ENCODE data around the gene DELE1.
A peak's percentile ranks its signal among the peaks of the same experiment; 100 is the strongest.

The DELE1 gene

DNA sequence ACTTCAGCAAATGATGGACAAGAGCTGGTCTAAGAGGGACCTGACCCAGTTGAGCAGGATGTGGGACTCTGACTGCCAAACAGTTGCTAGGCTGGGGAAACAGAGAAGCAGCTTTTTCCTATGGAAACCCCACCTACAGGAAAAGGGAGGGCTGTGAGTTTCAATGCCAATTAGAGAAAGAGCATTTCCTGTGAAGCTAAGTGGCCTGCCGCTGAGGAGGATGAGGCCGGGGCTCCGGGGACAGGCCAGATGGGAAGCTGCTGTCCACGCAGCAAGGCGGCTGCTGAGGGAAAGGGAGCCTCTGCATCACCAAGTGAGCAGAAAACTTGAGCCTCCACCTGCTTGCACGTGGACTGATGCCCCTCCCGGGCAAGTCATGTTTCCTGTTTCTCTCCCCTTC is 34.4 kb downstream of the DELE1 start, which contains the start of gene PCDH12:
TSS of gene PCDH12 (minus strand) at position 90 of the 400 bp plus-strand sequence. CDS start 351 bp downstream, outside the sequence.
- TF ChIP-seq, protein P1, sequence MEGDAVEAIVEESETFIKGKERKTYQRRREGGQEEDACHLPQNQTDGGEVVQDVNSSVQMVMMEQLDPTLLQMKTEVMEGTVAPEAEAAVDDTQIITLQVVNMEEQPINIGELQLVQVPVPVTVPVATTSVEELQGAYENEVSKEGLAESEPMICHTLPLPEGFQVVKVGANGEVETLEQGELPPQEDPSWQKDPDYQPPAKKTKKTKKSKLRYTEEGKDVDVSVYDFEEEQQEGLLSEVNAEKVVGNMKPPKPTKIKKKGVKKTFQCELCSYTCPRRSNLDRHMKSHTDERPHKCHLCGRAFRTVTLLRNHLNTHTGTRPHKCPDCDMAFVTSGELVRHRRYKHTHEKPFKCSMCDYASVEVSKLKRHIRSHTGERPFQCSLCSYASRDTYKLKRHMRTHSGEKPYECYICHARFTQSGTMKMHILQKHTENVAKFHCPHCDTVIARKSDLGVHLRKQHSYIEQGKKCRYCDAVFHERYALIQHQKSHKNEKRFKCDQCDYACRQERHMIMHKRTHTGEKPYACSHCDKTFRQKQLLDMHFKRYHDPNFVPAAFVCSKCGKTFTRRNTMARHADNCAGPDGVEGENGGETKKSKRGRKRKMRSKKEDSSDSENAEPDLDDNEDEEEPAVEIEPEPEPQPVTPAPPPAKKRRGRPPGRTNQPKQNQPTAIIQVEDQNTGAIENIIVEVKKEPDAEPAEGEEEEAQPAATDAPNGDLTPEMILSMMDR (IDR thresholded peaks at IDR 0.05; ENCODE audit: borderline replicate concordance, extremely low read depth, low read length, poor library complexity, severe bottlenecking), result no peak
- TF ChIP-seq EZH2 (IDR thresholded peaks at IDR 0.05; ENCODE audit: borderline replicate concordance, low read depth, low read length, severe bottlenecking), result no peak
- Histone ChIP-seq H3K79me2 (ENCODE audit: insufficient read depth, low read length) (no peaks in the 10 kb centered on the region), H2AFZ (ENCODE audit: low read depth, low read length) (peak within 1 kb of the TSS; percentile 63), H4K20me1 (ENCODE audit: insufficient read depth, low read length) (no peaks in the 10 kb centered on the region), H3K9me3 (ENCODE audit: insufficient read depth, low read length, severe bottlenecking) (no peaks in the 10 kb centered on the region), H3K4me1 (ENCODE audit: insufficient read depth, low read length) (peaks cover 42% of the 10 kb centered on the region), H3K36me3 (ENCODE audit: insufficient read depth, low read length) (no peaks in the 10 kb centered on the region), H3K4me3 (ENCODE audit: low read depth in 1 of 2, low read length in 2 of 2) (peak within 1 kb of the TSS in 1 of 2 experiments; percentile 45; a peak in 2 of 4 replicates), H3K9ac (ENCODE audit: low read depth, low read length) (peak within 1 kb of the TSS; percentile 38), H3K27me3 (ENCODE audit: insufficient read depth, low read length, poor library complexity) (no peaks in the 10 kb centered on the region), H3K4me2 (ENCODE audit: insufficient read depth, low read length) (peak within 1 kb of the TSS; percentile 46), H3K27ac (ENCODE audit: low read length) (peak within 1 kb of the TSS; percentile 68)
- DNase-seq (peak; percentile 57), ATAC-seq (ENCODE audit: insufficient read depth, low read depth) (peak; percentile 55)

DNA sequence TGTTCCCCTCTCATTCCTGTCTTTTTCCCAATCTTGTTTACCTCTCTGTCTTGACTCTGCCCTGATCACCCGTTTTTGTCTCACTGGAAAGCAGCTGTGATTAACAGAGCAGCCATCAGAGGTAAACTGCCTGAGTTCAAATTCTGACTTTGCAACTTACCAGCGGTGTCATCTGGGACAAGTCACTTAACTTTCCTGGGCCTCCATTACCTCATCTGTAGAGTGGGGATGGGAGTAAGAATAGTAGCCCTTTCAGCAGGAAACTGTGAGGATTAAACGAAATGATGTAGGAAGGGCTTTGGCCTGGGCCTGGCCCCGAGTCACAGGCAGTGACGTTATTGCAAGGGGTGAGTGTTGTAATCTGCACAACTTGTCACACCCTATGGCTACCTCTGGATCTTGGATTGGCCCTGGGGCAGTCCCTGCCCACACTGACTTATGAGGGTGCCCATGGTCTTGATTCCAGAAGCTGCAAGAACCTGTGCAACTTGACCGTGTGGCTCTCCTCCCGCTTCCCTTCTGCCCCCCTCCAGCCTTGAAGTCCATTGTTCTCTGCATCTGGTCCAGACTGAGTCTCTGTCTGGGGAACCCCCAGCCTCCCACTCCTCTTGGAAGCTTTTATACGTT is 35.0 kb downstream of the DELE1 start:
- ATAC-seq (ENCODE audit: insufficient read depth, low read depth) (no peak), DNase-seq (no peak)
- Histone ChIP-seq H3K36me3 (ENCODE audit: insufficient read depth, low read length) (no peaks in the 10 kb centered on the region), H3K9ac (ENCODE audit: low read depth, low read length) (peak overlapping the region; percentile 38), H3K4me3 (ENCODE audit: low read depth in 1 of 2, low read length in 2 of 2) (peak overlapping the region in 1 of 2 experiments; percentile 45; a peak in 2 of 4 replicates), H3K27ac (ENCODE audit: low read length) (peak overlapping the region; percentile 68), H4K20me1 (ENCODE audit: insufficient read depth, low read length) (no peaks in the 10 kb centered on the region), H3K4me2 (ENCODE audit: insufficient read depth, low read length) (peak overlapping the region; percentile 46), H3K27me3 (ENCODE audit: insufficient read depth, low read length, poor library complexity) (no peaks in the 10 kb centered on the region), H3K79me2 (ENCODE audit: insufficient read depth, low read length) (no peaks in the 10 kb centered on the region), H3K9me3 (ENCODE audit: insufficient read depth, low read length, severe bottlenecking) (no peaks in the 10 kb centered on the region), H3K4me1 (ENCODE audit: insufficient read depth, low read length) (peaks cover 42% of the 10 kb centered on the region), H2AFZ (ENCODE audit: low read depth, low read length) (peak overlapping the region; percentile 63)
- no peak for TF ChIP-seq EZH2 (IDR thresholded peaks at IDR 0.05; ENCODE audit: borderline replicate concordance, low read depth, low read length, severe bottlenecking)
- TF ChIP-seq, protein P1 (IDR thresholded peaks at IDR 0.05; ENCODE audit: borderline replicate concordance, extremely low read depth, low read length, poor library complexity, severe bottlenecking), result no peak

DNA sequence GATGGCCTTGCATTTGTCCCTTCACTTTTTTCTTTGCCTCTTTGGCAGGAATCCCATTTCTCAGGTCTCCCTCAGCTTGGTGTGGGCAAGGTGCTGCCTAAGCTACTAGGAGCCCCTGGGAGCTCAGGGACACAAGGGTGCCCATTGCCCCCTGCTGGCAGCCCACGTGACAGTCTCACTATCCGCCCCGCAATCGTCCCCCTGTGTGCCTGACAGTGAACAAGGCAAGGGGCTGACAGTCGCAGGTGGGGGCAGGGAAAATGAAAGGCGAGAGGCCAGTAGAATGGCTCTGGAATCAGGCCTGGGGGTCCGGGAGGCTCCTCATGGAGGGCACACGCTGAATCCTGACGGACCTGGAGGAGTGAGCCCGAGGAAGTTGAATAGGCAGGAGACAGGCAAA is 36.3 kb downstream of the DELE1 start:
- peak overlapping the region; percentile 78 for H3K27ac ChIP-seq (ENCODE audit: low read length)
- H2AFZ ChIP-seq (ENCODE audit: low read depth, low read length), result peak overlapping the region; percentile 41
- DNase-seq (peak; percentile 63), ATAC-seq (ENCODE audit: insufficient read depth, low read depth) (peak; percentile 51)
- H3K4me2 ChIP-seq (ENCODE audit: insufficient read depth, low read length), result no peak overlapping the region
- no peaks in the 10 kb centered on the region for H4K20me1 ChIP-seq (ENCODE audit: insufficient read depth, low read length)
- TF ChIP-seq, protein P1 (IDR thresholded peaks at IDR 0.05; ENCODE audit: borderline replicate concordance, extremely low read depth, low read length, poor library complexity, severe bottlenecking), result peak; percentile 72
- no peak for TF ChIP-seq EZH2 (IDR thresholded peaks at IDR 0.05; ENCODE audit: borderline replicate concordance, low read depth, low read length, severe bottlenecking)
- H3K9me3 ChIP-seq (ENCODE audit: insufficient read depth, low read length, severe bottlenecking), result no peaks in the 10 kb centered on the region
- peaks cover 42% of the 10 kb centered on the region for H3K4me1 ChIP-seq (ENCODE audit: insufficient read depth, low read length)
- H3K4me3 ChIP-seq (ENCODE audit: low read depth in 1 of 2, low read length in 2 of 2), result no peak overlapping the region
- no peaks in the 10 kb centered on the region for H3K36me3 ChIP-seq (ENCODE audit: insufficient read depth, low read length)
- no peaks in the 10 kb centered on the region for H3K27me3 ChIP-seq (ENCODE audit: insufficient read depth, low read length, poor library complexity)
- H3K79me2 ChIP-seq (ENCODE audit: insufficient read depth, low read length), result no peaks in the 10 kb centered on the region
- H3K9ac ChIP-seq (ENCODE audit: low read depth, low read length), result no peak overlapping the region
